Fibroblast of pulmonary artery (primary cell): Measurements from ENCODE around the gene PTPRN2.

Source experiments
- DNase-seq: peaks from one replicate; pipeline ENCODE4 v3.0.0-alpha.2; 2010; ENCODE audit warnings: low read depth
- H3K4me3 ChIP-seq: replicated peaks from 2 replicates; pipeline ENCODE4 v1.5.1; 2011; ENCODE audit warnings: low read depth, mild to moderate bottlenecking, control low read depth, low read length, moderate library complexity
- CTCF ChIP-seq: IDR thresholded peaks from 2 replicates; pipeline ENCODE4 v1.5.1; 2011; ENCODE audit warnings: mild to moderate bottlenecking, control low read depth, low read length, inconsistent platforms; ENCODE audit errors: missing control alignments

Gene PTPRN2

GRCh38 chr7:157561816-157562410, 1025.7 kb downstream of the PTPRN2 start:
- no peak for DNase-seq
- no peak overlapping the region for H3K4me3 ChIP-seq
- no peak for TF ChIP-seq CTCF

DNA sequence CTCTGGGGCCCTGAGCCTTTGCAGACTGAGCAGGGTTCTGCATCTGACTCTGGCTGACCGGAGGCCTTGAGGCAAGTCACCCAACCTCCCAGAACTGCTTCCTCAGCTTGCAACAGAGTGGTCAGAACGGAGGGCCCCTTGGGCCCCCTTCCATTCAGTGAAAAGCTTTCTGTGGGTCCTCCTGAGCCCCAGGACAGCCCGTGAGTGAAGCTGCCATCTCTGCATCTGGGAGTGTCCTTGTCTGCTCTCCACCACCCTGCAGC, 1026.2 kb downstream of the PTPRN2 start:
- DNase-seq, result no peak
- H3K4me3 ChIP-seq, result no peak overlapping the region
- TF ChIP-seq CTCF, result no peak

DNA sequence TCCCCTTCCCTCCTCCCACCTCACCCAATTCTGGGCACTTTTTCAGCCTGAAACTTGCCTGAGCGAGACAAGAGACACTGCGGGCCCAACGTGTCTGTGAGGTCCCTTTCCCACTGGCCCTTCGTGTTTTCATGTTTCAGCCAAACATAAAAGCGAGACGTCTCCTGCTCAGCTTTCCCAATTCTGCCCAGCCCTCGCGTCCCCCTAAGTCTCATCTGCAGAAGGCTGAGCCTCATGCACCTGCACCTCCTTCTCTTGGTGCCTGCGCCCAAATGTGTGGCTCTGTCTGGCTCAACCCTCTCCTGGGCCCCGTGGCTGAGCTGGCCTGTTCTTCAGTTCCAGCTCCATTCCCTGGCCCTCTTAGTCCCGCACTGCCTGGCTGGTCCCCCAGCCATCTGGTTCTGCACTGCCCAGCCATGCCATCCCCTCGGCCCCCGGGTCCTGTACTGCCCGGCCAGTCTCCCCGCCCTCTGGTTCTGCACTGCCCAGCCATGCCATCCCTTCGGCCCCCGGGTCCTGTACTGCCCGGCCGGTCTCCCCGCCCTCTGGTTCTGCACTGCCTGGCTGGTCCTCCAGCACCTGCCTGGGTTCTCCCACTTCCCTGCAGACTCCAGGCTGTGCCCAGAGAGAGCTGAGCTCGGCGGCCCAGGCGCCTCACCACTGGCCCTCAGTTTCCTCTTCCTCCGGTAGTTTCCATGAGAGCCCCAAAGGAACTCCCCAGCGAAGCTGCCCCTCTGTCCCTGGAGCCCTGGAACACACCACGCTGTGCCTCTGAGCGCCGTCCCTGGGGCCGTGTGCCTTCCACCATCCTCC, 1026.7 kb downstream of the PTPRN2 start:
- TF ChIP-seq CTCF, result no peak
- no peak for DNase-seq
- H3K4me3 ChIP-seq, result no peak overlapping the region

- no peak for DNase-seq
- no peak overlapping the region for H3K4me3 ChIP-seq
- no peak for TF ChIP-seq CTCF
Measured at GRCh38 chr7:157560258-157560654, 1027.4 kb downstream of the PTPRN2 start.

DNA sequence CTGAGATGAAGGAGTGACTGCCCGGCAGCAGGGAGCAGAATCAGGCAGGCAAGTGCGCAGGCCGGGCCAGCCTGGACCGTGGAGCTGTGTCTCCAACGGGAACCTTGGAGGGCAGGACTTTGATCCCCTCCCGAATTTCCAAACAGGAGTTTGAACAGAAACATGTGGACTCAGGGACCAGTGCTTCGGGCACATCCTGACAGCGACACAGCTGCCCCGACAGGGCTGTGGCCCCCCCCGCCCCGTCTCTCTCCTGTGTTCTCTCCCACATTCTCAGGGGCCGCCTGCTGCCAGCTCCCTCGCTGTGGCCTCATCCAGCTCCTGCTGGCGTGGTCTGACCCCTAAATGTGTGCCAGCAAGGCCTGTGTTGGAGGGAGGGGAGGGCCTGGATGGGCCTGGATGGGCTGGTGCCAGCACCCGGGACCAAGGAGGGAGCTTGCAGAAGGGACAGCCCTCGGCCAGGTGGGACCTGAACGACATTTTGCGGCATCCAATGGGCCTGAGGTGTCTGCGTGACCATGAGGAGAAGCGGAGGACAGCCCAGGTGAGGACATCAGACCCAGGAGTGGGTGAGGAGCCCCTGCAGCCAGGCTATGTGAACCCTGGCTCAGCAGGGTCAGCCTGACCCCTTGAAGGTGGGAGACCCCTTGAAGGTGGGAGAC, 1027.9 kb downstream of the PTPRN2 start:
- no peak overlapping the region for H3K4me3 ChIP-seq
- TF ChIP-seq CTCF, result no peak
- DNase-seq, result no peak

DNA sequence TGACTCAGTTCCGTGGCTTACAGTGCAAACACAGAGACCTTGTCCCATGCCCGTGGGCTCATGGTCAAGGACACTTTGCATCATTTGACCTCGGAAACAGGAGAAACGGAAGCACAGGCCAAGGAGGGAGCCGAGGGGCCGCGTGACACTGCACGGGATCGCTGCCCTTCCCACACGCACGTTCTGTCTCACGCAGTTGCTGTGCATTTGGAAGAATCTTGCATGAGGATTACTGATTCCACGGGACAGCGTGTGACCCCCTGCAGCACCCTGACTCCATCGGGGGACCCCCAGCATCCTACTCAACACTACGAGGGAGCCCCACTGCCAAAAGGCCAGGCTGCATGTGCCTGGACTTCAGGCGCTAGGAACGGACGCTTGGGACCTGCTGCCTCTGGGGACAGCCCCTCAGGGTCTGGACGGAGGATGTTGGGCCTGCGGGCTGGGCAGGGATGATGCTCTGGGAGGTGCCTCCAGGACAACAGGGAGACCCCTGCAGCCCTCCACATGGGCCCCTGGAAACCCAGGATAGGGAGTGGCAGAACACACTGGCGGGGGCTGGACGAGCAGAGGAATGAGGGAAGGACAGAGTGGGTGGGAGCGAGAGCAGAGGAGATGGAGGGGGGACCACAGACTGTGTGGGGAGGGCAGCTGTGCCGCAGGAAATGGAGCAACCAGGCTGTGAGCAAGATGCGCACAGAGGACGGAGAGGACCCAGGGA, 1028.6 kb downstream of the PTPRN2 start:
- no peak overlapping the region for H3K4me3 ChIP-seq
- no peak for DNase-seq
- no peak for TF ChIP-seq CTCF
